GM23338 (cell line): ENCODE results near the gene TSPOAP1. TPM values are rescaled to one million over a fixed set of nuclear protein-coding genes. Genes with fewer than 3 reads are reported as not detected.

Experiments used
- ATAC-seq: fragments of 200-7000 bp; cut with Tn5 transposase; 3 replicates; pipeline ENCODE4 v1.9.1; 2020
- DNase-seq: peaks from one replicate; pipeline ENCODE4 v3.0.0-alpha.2; 2015; ENCODE audit warnings: low spot score
- H2AFZ ChIP-seq: fragments of 200-600 bp; sonication (generic); 2 replicates; pipeline ENCODE4 v1.8.0; 2016; ENCODE audit warnings: antibody characterized with exemption, mild to moderate bottlenecking, moderate library complexity
- H3F3A ChIP-seq: fragments of 200-600 bp; sonication (generic); replicated peaks from 2 replicates; pipeline ENCODE4 v1.8.0; 2017; ENCODE audit warnings: antibody characterized with exemption, mixed run types, low read depth
- H3K27ac ChIP-seq: fragments of 200-600 bp; sonication (generic); 2 replicates; pipeline ENCODE4 v1.6.1; 2016; ENCODE audit warnings: low read depth
- H3K27me3 ChIP-seq: fragments of 200-600 bp; sonication (generic); 2 replicates; pipeline ENCODE4 v1.8.0; 2016; ENCODE audit warnings: mild to moderate bottlenecking, mixed run types, moderate library complexity; ENCODE audit not compliant: insufficient read depth
- H3K36me3 ChIP-seq: fragments of 200-600 bp; sonication (generic); 2 replicates; pipeline ENCODE4 v1.8.0; 2016; ENCODE audit warnings: mild to moderate bottlenecking; ENCODE audit not compliant: insufficient read depth
- H3K4me1 ChIP-seq: fragments of 200-600 bp; sonication (generic); 2 replicates; pipeline ENCODE4 v1.8.0; 2016; ENCODE audit warnings: mild to moderate bottlenecking, moderate library complexity; ENCODE audit not compliant: insufficient read depth
- H3K4me2 ChIP-seq: fragments of 200-600 bp; sonication (generic); 2 replicates; pipeline ENCODE4 v1.7.1; 2017; ENCODE audit warnings: mixed run types
- H3K4me3 ChIP-seq: fragments of 200-600 bp; sonication (generic); 2 replicates; pipeline ENCODE4 v1.6.1; 2016; ENCODE audit warnings: mixed run types
- H3K79me2 ChIP-seq: fragments of 200-600 bp; sonication (generic); replicated peaks from 2 replicates; pipeline ENCODE4 v1.8.0; 2017; ENCODE audit warnings: mild to moderate bottlenecking; ENCODE audit not compliant: insufficient read depth
- H3K9me2 ChIP-seq: fragments of 200-600 bp; sonication (generic); 2 replicates; pipeline ENCODE4 v1.8.0; 2017; ENCODE audit not compliant: insufficient read depth
- H4K20me1 ChIP-seq: fragments of 200-600 bp; sonication (generic); replicated peaks from 2 replicates; pipeline ENCODE4 v1.8.0; 2017; ENCODE audit warnings: mild to moderate bottlenecking; ENCODE audit not compliant: insufficient read depth
- H3K27ac Mint-ChIP-seq: 2 replicates; pipeline ENCODE4 v1.8.0; 2020; ENCODE audit warnings: inconsistent platforms, mild to moderate bottlenecking, moderate library complexity, mixed read lengths
- H3K27me3 Mint-ChIP-seq: 3 replicates; pipeline ENCODE4 v1.8.0; 2022; ENCODE audit warnings: low read depth, mild to moderate bottlenecking, moderate library complexity, mixed read lengths, inconsistent platforms; ENCODE audit not compliant: insufficient read depth, poor library complexity
- H3K36me3 Mint-ChIP-seq: 3 replicates; pipeline ENCODE4 v1.8.0; 2021; ENCODE audit warnings: low read depth, mild to moderate bottlenecking, inconsistent platforms, moderate library complexity, mixed read lengths
- H3K4me1 Mint-ChIP-seq: 3 replicates; pipeline ENCODE4 v1.8.0; 2020; ENCODE audit warnings: mild to moderate bottlenecking, inconsistent platforms, mixed read lengths
- H3K4me3 Mint-ChIP-seq: 3 replicates; pipeline ENCODE4 v1.8.0; 2021; ENCODE audit warnings: moderate library complexity, mild to moderate bottlenecking, inconsistent platforms, mixed read lengths
- H3K9me3 Mint-ChIP-seq: 3 replicates; pipeline ENCODE4 v1.8.0; 2020; ENCODE audit warnings: moderate library complexity, mild to moderate bottlenecking, inconsistent platforms, mixed read lengths
- CREB1 ChIP-seq: fragments of 250-450 bp; sonication (Bioruptor Pico); IDR thresholded peaks from 2 replicates; pipeline ENCODE4 v1.5.0; 2020; ENCODE audit warnings: low read depth, mild to moderate bottlenecking, moderate library complexity
- EZH2phosphoT487 ChIP-seq: fragments of 200-600 bp; sonication (generic); IDR thresholded peaks from one replicate; pipeline ENCODE4 v1.8.1; 2018; ENCODE audit warnings: antibody characterized with exemption; ENCODE audit not compliant: unreplicated experiment
- NANOG ChIP-seq: IDR thresholded peaks from 2 replicates; pipeline ENCODE4 v1.6.1; 2016; ENCODE audit warnings: antibody characterized with exemption, borderline replicate concordance
- POLR2AphosphoS5 ChIP-seq: IDR thresholded peaks from 2 replicates; pipeline ENCODE4 v1.6.1; 2016; ENCODE audit warnings: antibody characterized with exemption, low read depth
- STAT1 ChIP-seq: IDR thresholded peaks from one replicate; pipeline ENCODE4 v1.6.1; 2016; ENCODE audit warnings: antibody characterized with exemption; ENCODE audit not compliant: unreplicated experiment
- polyA plus RNA-seq: library from polyadenylated mRNA; unstranded; fragments of >200 nt; fragmentation: Nextera tagmentation; extraction: Ambion mirVana; gene quantifications from 2 replicates; pipeline ENCODE4 v1.2.1, GENCODE V29; 2016
- total RNA-seq: library from RNA; depleted of rRNA; stranded (reverse); fragments of >200 nt; shearing (Covaris generic); gene quantifications from 2 replicates; pipeline ENCODE4 v1.2.3, GENCODE V29; 2014
- TF ChIP-seq, protein P1 (sequence below): IDR thresholded peaks from 2 replicates; pipeline ENCODE4 v1.6.1; 2016; ENCODE audit warnings: antibody characterized with exemption
- TF ChIP-seq, protein P2 (sequence below), 2 experiments: fragments of 200-600 bp in 1 of 2; sonication (generic) in 1 of 2; conservative IDR thresholded peaks; 2 replicates each; pipeline versions ENCODE4 v1.5.1 to v1.6.1; 2016 to 2017; ENCODE audit warnings: antibody characterized with exemption in 2 of 2, low read depth in 2 of 2, mild to moderate bottlenecking in 2 of 2, moderate library complexity in 1 of 2
- TF ChIP-seq, protein P3 (sequence below): IDR thresholded peaks from one replicate; pipeline ENCODE4 v1.6.1; 2018; ENCODE audit warnings: antibody characterized with exemption; ENCODE audit not compliant: unreplicated experiment

The TSPOAP1 gene
- total and polyA plus RNA-seq, 2 experiments from 2014 or later: 7.3 to 11.8 TPM

DNA sequence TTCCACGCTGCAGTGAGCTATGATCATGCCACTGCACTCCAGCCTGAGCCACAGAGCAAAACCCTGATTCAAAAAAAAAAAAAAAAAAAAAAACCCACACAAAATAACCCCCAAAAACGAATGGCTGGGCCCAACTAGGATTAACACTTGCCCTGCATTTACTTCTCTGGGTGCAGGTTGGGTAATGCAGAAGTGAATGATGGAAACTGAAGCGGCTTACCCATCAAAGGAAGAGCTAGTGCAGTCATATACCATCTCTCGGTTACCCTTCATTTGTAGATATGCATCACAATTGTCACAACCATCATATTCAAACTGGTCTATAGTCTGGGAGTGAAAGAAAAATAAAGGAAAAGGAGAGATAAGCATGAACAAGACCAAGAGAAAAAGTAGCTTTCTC is 22.6 kb upstream of the TSPOAP1 start:
- Mint-ChIP-seq H3K4me1 (peaks cover 10% of the 10 kb centered on the region), H3K4me3 (peak overlapping the region; percentile 100), H3K27me3 (peaks cover 10% of the 10 kb centered on the region), H3K27ac (peak overlapping the region; percentile 99; the same call in 1 of the 2 replicates), H3K36me3 (peaks cover 46% of the 10 kb centered on the region), H3K9me3 (no peaks in the 10 kb centered on the region)
- no peak overlapping the region for H2AFZ ChIP-seq
- H3K36me3 ChIP-seq: peaks cover 20% of the 10 kb centered on the region
- no peak overlapping the region for H3K27ac ChIP-seq
- no peak for TF ChIP-seq CREB1 (CRISPR knock-in tag)
- TF ChIP-seq, protein P1, sequence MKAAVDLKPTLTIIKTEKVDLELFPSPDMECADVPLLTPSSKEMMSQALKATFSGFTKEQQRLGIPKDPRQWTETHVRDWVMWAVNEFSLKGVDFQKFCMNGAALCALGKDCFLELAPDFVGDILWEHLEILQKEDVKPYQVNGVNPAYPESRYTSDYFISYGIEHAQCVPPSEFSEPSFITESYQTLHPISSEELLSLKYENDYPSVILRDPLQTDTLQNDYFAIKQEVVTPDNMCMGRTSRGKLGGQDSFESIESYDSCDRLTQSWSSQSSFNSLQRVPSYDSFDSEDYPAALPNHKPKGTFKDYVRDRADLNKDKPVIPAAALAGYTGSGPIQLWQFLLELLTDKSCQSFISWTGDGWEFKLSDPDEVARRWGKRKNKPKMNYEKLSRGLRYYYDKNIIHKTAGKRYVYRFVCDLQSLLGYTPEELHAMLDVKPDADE: no peak
- TF ChIP-seq NANOG: no peak
- no peaks in the 10 kb centered on the region for H3K9me2 ChIP-seq
- H3K27me3 ChIP-seq: no peaks in the 10 kb centered on the region
- H3K79me2 ChIP-seq: peaks cover 16% of the 10 kb centered on the region
- 0 out of 2 replicates have a peak, but pooled peaks cover 4% of the 10 kb centered on the region for H3F3A ChIP-seq
- H3K4me3 ChIP-seq: peak overlapping the region; percentile 100
- H3K4me1 ChIP-seq: peaks cover 11% of the 10 kb centered on the region
- 0 out of 2 replicates have a peak, but pooled peaks cover 5% of the 10 kb centered on the region for H4K20me1 ChIP-seq
- peak overlapping the region; percentile 92 for H3K4me2 ChIP-seq
- no peak for ATAC-seq
- no peak for DNase-seq

DNA sequence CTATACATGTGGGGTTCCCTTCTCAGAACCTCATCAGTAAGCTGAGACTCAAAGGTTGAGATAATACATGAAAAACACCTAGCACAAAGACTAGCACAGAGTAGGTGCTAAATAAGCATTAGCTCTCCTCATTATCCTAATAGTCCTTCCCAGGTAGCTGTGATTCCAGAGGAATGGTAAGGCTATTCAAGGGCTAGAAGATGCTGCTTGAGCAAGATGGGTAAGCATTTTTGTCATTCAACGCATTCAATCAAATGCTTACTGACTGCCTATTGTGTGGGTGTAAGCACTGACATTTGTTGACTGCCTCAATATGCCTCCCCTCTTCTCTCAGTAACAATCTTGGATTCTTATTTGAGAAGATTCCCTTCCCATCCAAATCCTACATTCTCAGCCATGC is 19.4 kb upstream of the TSPOAP1 start:
- Mint-ChIP-seq H3K36me3 (peaks cover 66% of the 10 kb centered on the region), H3K4me1 (peaks cover 1% of the 10 kb centered on the region; the same call in 2 of the 3 replicates), H3K27ac (no peak overlapping the region), H3K27me3 (peaks cover 1% of the 10 kb centered on the region), H3K9me3 (no peaks in the 10 kb centered on the region), H3K4me3 (no peak overlapping the region)
- H2AFZ ChIP-seq: no peak overlapping the region
- no peak for ATAC-seq
- H3K27ac ChIP-seq: no peak overlapping the region
- 0 out of 2 replicates have a peak, but pooled peaks cover 4% of the 10 kb centered on the region for H3F3A ChIP-seq
- no peak for DNase-seq
- peaks cover 16% of the 10 kb centered on the region for H3K79me2 ChIP-seq
- H3K4me1 ChIP-seq: peaks cover 4% of the 10 kb centered on the region
- 0 out of 2 replicates have a peak, but pooled peaks cover 5% of the 10 kb centered on the region for H4K20me1 ChIP-seq
- H3K4me2 ChIP-seq: no peak overlapping the region
- H3K27me3 ChIP-seq: no peaks in the 10 kb centered on the region
- no peaks in the 10 kb centered on the region for H3K9me2 ChIP-seq
- no peak for TF ChIP-seq POLR2AphosphoS5
- TF ChIP-seq STAT1: no peak
- no peak for TF ChIP-seq EZH2phosphoT487
- no peak for TF ChIP-seq NANOG
- TF ChIP-seq, protein P2, sequence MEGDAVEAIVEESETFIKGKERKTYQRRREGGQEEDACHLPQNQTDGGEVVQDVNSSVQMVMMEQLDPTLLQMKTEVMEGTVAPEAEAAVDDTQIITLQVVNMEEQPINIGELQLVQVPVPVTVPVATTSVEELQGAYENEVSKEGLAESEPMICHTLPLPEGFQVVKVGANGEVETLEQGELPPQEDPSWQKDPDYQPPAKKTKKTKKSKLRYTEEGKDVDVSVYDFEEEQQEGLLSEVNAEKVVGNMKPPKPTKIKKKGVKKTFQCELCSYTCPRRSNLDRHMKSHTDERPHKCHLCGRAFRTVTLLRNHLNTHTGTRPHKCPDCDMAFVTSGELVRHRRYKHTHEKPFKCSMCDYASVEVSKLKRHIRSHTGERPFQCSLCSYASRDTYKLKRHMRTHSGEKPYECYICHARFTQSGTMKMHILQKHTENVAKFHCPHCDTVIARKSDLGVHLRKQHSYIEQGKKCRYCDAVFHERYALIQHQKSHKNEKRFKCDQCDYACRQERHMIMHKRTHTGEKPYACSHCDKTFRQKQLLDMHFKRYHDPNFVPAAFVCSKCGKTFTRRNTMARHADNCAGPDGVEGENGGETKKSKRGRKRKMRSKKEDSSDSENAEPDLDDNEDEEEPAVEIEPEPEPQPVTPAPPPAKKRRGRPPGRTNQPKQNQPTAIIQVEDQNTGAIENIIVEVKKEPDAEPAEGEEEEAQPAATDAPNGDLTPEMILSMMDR (conservative IDR thresholded peaks at IDR 0.05; ENCODE audit: low read depth in 2 of 2): no peak
- H3K4me3 ChIP-seq: no peak overlapping the region
- H3K36me3 ChIP-seq: peaks cover 20% of the 10 kb centered on the region

DNA sequence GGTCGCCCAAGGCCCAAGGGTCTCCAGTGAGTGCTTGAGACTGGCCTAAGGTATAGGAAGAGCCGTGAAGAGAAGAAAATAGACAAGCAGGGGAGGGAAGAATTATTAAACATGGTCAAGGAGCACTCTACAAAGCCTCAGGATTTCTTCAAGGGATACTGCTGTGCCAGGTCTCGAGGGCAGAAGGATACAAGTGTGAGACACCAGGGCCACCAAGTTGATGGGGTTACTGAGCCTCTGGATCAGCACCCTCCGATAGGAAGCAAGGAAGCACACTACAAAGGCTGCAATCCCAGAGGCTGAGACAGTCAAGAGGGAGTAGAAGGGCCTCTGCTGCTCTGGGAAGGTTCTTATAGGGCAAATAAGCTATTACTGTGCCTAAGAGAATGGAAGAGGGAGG is 16.9 kb upstream of the TSPOAP1 start:
- Mint-ChIP-seq H3K36me3 (peaks cover 58% of the 10 kb centered on the region), H3K9me3 (no peaks in the 10 kb centered on the region)
- no peak for ATAC-seq
- TF ChIP-seq, protein P1: no peak
- TF ChIP-seq, protein P3, sequence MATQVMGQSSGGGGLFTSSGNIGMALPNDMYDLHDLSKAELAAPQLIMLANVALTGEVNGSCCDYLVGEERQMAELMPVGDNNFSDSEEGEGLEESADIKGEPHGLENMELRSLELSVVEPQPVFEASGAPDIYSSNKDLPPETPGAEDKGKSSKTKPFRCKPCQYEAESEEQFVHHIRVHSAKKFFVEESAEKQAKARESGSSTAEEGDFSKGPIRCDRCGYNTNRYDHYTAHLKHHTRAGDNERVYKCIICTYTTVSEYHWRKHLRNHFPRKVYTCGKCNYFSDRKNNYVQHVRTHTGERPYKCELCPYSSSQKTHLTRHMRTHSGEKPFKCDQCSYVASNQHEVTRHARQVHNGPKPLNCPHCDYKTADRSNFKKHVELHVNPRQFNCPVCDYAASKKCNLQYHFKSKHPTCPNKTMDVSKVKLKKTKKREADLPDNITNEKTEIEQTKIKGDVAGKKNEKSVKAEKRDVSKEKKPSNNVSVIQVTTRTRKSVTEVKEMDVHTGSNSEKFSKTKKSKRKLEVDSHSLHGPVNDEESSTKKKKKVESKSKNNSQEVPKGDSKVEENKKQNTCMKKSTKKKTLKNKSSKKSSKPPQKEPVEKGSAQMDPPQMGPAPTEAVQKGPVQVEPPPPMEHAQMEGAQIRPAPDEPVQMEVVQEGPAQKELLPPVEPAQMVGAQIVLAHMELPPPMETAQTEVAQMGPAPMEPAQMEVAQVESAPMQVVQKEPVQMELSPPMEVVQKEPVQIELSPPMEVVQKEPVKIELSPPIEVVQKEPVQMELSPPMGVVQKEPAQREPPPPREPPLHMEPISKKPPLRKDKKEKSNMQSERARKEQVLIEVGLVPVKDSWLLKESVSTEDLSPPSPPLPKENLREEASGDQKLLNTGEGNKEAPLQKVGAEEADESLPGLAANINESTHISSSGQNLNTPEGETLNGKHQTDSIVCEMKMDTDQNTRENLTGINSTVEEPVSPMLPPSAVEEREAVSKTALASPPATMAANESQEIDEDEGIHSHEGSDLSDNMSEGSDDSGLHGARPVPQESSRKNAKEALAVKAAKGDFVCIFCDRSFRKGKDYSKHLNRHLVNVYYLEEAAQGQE: no peak

More for the DNA sequence above, 16.9 kb upstream of the TSPOAP1 start:
- Histone ChIP-seq H3K9me2 (no peaks in the 10 kb centered on the region), H3K36me3 (peaks cover 20% of the 10 kb centered on the region), H2AFZ (no peak overlapping the region), H3F3A (no peaks in the 10 kb centered on the region), H3K4me2 (no peak overlapping the region), H3K79me2 (peaks cover 1% of the 10 kb centered on the region; the same call in 1 of the 2 replicates), H3K4me1 (no peaks in the 10 kb centered on the region), H3K4me3 (no peak overlapping the region), H3K27me3 (no peaks in the 10 kb centered on the region), H4K20me1 (0 out of 2 replicates have a peak, but pooled peaks cover 5% of the 10 kb centered on the region), H3K27ac (no peak overlapping the region)
- no peaks in the 10 kb centered on the region for H3K4me1 Mint-ChIP-seq
- no peak overlapping the region for H3K27ac Mint-ChIP-seq
- no peak overlapping the region for H3K4me3 Mint-ChIP-seq
- H3K27me3 Mint-ChIP-seq: peaks cover 4% of the 10 kb centered on the region
- no peak for DNase-seq
